B cell (primary cell): Measurements from ENCODE around the gene ST7L. TPM values are rescaled to one million over a fixed set of nuclear protein-coding genes. Genes with fewer than 3 reads are reported as not detected.

Experiments
- ATAC-seq: fragments of 200-7000 bp; cut with Tn5 transposase; one replicate; pipeline ENCODE4 v1.10.0; 2021; ENCODE audit warnings: low read depth, mild to moderate bottlenecking, moderate number of reproducible peaks, moderate library complexity
- CTCF ChIA-PET: fragments of 350-600 bp; sonication (Branson Sonifier 250); formaldehyde crosslinking; loops from one replicate; lab custom pipeline; 2021; ENCODE audit warnings: antibody characterized with exemption, inconsistent platforms; lab: Charles Lee
- POLR2A ChIA-PET: fragments of 350-600 bp; sonication (Branson Sonifier 250); formaldehyde crosslinking; loops from one replicate; lab custom pipeline; 2021; ENCODE audit warnings: antibody characterized with exemption; lab: Charles Lee
- DNase-seq: peaks from one replicate; pipeline ENCODE4 v3.0.0; 2013
- H2AFZ ChIP-seq: 2 replicates; pipeline ENCODE4 v1.6.1; 2012; ENCODE audit warnings: mild to moderate bottlenecking, low read depth, low read length; ENCODE audit not compliant: insufficient read depth, poor library complexity, severe bottlenecking
- H3K27ac ChIP-seq, 2 donors: 1 replicate in 1 of 2; 2 replicates in 1 of 2; pipeline ENCODE4 v1.5.1; 2012 to 2013; ENCODE audit warnings: low read length in 2 of 2, mild to moderate bottlenecking in 2 of 2, moderate library complexity in 1 of 2
- H3K27me3 ChIP-seq, 4 experiments: fragments of 200-600 bp in 1 of 4; sonication (generic) in 1 of 4; replicated peaks in 1 of 4; 1 replicate in 2 of 4; 2 replicates in 2 of 4; pipeline versions ENCODE4 v1.6.1 to v1.7.0; 2013 to 2016; ENCODE audit warnings: low read length in 3 of 4, mild to moderate bottlenecking in 2 of 4, mixed read lengths in 1 of 4, moderate library complexity in 1 of 4; ENCODE audit not compliant: insufficient read depth in 4 of 4, control insufficient read depth in 3 of 4; ENCODE audit errors: control extremely low read depth in 1 of 4
- H3K36me3 ChIP-seq, 2 experiments: replicated peaks in 1 of 2; 1 replicate in 1 of 2; 2 replicates in 1 of 2; pipeline versions ENCODE4 v1.6.1 to v1.7.1; 2013; ENCODE audit warnings: low read length in 1 of 2; ENCODE audit not compliant: insufficient read depth in 2 of 2, control insufficient read depth in 1 of 2; ENCODE audit errors: control extremely low read depth in 1 of 2, extremely low read depth in 1 of 2
- H3K4me1 ChIP-seq, 2 donors: fragments of 200-600 bp in 1 of 2; sonication (generic) in 1 of 2; 1 replicate in 1 of 2; 2 replicates in 1 of 2; pipeline versions ENCODE4 v1.5.1 to v1.6.1; 2013 to 2017; ENCODE audit warnings: low read length in 2 of 2; ENCODE audit not compliant: control insufficient read depth in 2 of 2, insufficient read depth in 2 of 2
- H3K4me2 ChIP-seq: replicated peaks from 2 replicates; pipeline ENCODE3; 2012; ENCODE audit warnings: mild to moderate bottlenecking, low read depth, low read length; ENCODE audit not compliant: poor library complexity, severe bottlenecking
- H3K4me3 ChIP-seq, 5 experiments: fragments of 200-600 bp in 1 of 5; sonication (generic) in 1 of 5; 1 replicate in 3 of 5; 2 replicates in 2 of 5; pipeline versions ENCODE4 v1.5.1 to v1.7.0; 2011 to 2016; ENCODE audit warnings: low read length in 4 of 5, mild to moderate bottlenecking in 4 of 5, low read depth in 2 of 5, control low read depth in 1 of 5, moderate library complexity in 1 of 5; ENCODE audit not compliant: insufficient read depth in 1 of 5; ENCODE audit errors: control extremely low read depth in 1 of 5, extremely low read depth in 1 of 5
- H3K79me2 ChIP-seq: fragments of 200-600 bp; sonication (generic); one replicate; pipeline ENCODE4 v1.6.0; 2016; ENCODE audit warnings: low read length; ENCODE audit not compliant: control insufficient read depth, insufficient read depth
- H3K9ac ChIP-seq: fragments of 200-600 bp; sonication (generic); 2 replicates; pipeline ENCODE4 v1.6.1; 2017; ENCODE audit warnings: mild to moderate bottlenecking, low read length, moderate library complexity
- H3K9me3 ChIP-seq, 3 donors: one replicate each; pipeline versions ENCODE4 v1.6.1 to v1.7.1; 2013; ENCODE audit warnings: low read length in 2 of 3; ENCODE audit not compliant: control insufficient read depth in 2 of 3, insufficient read depth in 1 of 3; ENCODE audit errors: control extremely low read depth in 1 of 3
- H4K20me1 ChIP-seq: 2 replicates; pipeline ENCODE4 v1.6.0; 2012; ENCODE audit warnings: mild to moderate bottlenecking, low read length; ENCODE audit not compliant: insufficient read depth, control insufficient read depth, poor library complexity, severe bottlenecking
- H3K27ac Mint-ChIP-seq: one replicate; pipeline ENCODE4 v1.8.0; 2021; ENCODE audit warnings: mixed read lengths
- H3K27me3 Mint-ChIP-seq: one replicate; pipeline ENCODE4 v1.8.0; 2021; ENCODE audit warnings: mixed read lengths
- H3K4me1 Mint-ChIP-seq: one replicate; pipeline ENCODE4 v1.8.0; 2021; ENCODE audit warnings: mixed read lengths
- H3K4me3 Mint-ChIP-seq: one replicate; pipeline ENCODE4 v1.8.0; 2021; ENCODE audit warnings: mixed read lengths
- H3K9me3 Mint-ChIP-seq: one replicate; pipeline ENCODE4 v1.8.0; 2022; ENCODE audit warnings: mixed read lengths; ENCODE audit not compliant: insufficient read depth
- EZH2 ChIP-seq: IDR thresholded peaks from 2 replicates; pipeline ENCODE4 v1.6.1; 2012; ENCODE audit warnings: borderline replicate concordance, low read depth, mild to moderate bottlenecking, moderate library complexity, low read length; ENCODE audit not compliant: insufficient read depth, poor library complexity, severe bottlenecking
- WGBS: methylation state at CpG from one replicate; pipeline ENCODE4 v1.1.5; 2013; ENCODE audit warnings: missing lambda C conversion rate; ENCODE audit not compliant: insufficient coverage; 5-methylcytosine and 5-hydroxymethylcytosine counted together
- intact Hi-C: fragments of 100-400 bp; cut with micrococcal nuclease; formaldehyde crosslinking; loops from one replicate; pipeline ENCODE4 v1.10.0; 2022
- polyA plus RNA-seq: library from polyadenylated mRNA; depleted of rRNA; stranded (reverse); fragments of >200 nt; gene quantifications from 2 replicates; pipeline ENCODE4 v1.2.3, GENCODE V29; 2012
- total RNA-seq, 2 donors: library from RNA; stranded (reverse); fragments of 120-200 nt in 1 of 2; gene quantifications; 1 replicate in 1 of 2; 2 replicates in 1 of 2; pipeline versions ENCODE4 v1.2.3 to v1.2.4, GENCODE V29; 2013 to 2022
- TF ChIP-seq, protein P1 (sequence below): fragments of 200-600 bp; IDR thresholded peaks from one replicate; pipeline ENCODE4 v1.8.0; 2022; ENCODE audit warnings: antibody characterized with exemption, mild to moderate bottlenecking

Gene ST7L
- total and polyA plus RNA-seq, 2 donors (not counting 1 experiment from before 2014, with no cell fraction given) = 13.1 to 16.4 TPM

- Mint-ChIP-seq H3K27me3 (peaks cover 68% of the 10 kb centered on the region), H3K4me1 (peaks cover 43% of the 10 kb centered on the region), H3K4me3 (peak overlapping the region; percentile 86), H3K27ac (no peak overlapping the region), H3K9me3 (no peaks in the 10 kb centered on the region)
- Histone ChIP-seq H3K9ac (peak overlapping the region; percentile 64), H3K4me1 (peaks cover 35 to 43% of the 10 kb centered on the region in 2 donors), H3K4me2 (peak overlapping the region; percentile 84), H4K20me1 (no peaks in the 10 kb centered on the region), H3K27ac (no peak overlapping the region), H3K27me3 (peaks cover 0 to 69% (median 31%) of the 10 kb centered on the region in 4 experiments), H2AFZ (peak overlapping the region; percentile 84), H3K79me2 (no peaks in the 10 kb centered on the region), H3K36me3 (no peaks in the 10 kb centered on the region), H3K9me3 (peaks cover 0 to under 1% (median 0%) of the 10 kb centered on the region in 3 donors), H3K4me3 (peak overlapping the region in 4 of 5 experiments; percentile 22 to 61 (median 54))
- ChIA-PET CTCF (interaction anchor here (0.6 to 2.7 kb wide), 43 partner anchors 9 to 1449 kb away, joined by 3 to 33 read pairs (median 5); partner anchors contain the start of genes CTTNBP2NL, MOV10, PPM1J and RHOC), POLR2A (interaction anchor here (0.5 to 0.6 kb wide), 2 partner anchors 103 to 183 kb away, joined by 3 to 4 read pairs; no protein-coding TSS in a partner anchor)
- TF ChIP-seq, protein P1, sequence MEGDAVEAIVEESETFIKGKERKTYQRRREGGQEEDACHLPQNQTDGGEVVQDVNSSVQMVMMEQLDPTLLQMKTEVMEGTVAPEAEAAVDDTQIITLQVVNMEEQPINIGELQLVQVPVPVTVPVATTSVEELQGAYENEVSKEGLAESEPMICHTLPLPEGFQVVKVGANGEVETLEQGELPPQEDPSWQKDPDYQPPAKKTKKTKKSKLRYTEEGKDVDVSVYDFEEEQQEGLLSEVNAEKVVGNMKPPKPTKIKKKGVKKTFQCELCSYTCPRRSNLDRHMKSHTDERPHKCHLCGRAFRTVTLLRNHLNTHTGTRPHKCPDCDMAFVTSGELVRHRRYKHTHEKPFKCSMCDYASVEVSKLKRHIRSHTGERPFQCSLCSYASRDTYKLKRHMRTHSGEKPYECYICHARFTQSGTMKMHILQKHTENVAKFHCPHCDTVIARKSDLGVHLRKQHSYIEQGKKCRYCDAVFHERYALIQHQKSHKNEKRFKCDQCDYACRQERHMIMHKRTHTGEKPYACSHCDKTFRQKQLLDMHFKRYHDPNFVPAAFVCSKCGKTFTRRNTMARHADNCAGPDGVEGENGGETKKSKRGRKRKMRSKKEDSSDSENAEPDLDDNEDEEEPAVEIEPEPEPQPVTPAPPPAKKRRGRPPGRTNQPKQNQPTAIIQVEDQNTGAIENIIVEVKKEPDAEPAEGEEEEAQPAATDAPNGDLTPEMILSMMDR = peak; percentile 63
- TF ChIP-seq EZH2 = no peak
- under 1% methylated on average over 57 of the region's 65 CpGs for WGBS
- ATAC-seq = peak; percentile 76
- intact Hi-C loops = loop anchor here (1.0 to 10.0 kb wide), 4 partner anchors 35 to 205 kb away; partner anchors contain the start of genes MOV10 and RHOC
- peak; percentile 72 for DNase-seq
These were observed 116.9 kb downstream of the ST7L start for GRCh38 chr1:112501810-112502641.
